Common myeloid progenitor, CD34-positive (primary cell): ENCODE results near the gene ETV7. TPM values are rescaled to one million over a fixed set of nuclear protein-coding genes. Genes with fewer than 3 reads are reported as not detected.

ENCODE experiments used
- CTCF ChIA-PET: fragments of 350-600 bp; sonication (Branson Sonifier 250); formaldehyde crosslinking; loops from one replicate; lab custom pipeline; 2021; ENCODE audit warnings: antibody characterized with exemption; lab: Charles Lee
- POLR2A ChIA-PET: fragments of 350-600 bp; sonication (Branson Sonifier 250); formaldehyde crosslinking; loops from one replicate; lab custom pipeline; 2021; ENCODE audit warnings: antibody characterized with exemption; lab: Charles Lee
- DNase-seq, 3 donors: peaks; one replicate each; pipeline versions ENCODE4 v3.0.0 to v3.0.0-alpha.2; 2013
- H3K27ac ChIP-seq, 2 experiments: 1 replicate in 1 of 2; 2 replicates in 1 of 2; pipeline ENCODE4 v1.7.0; 2013; ENCODE audit warnings: inconsistent platforms in 2 of 2, low read length in 2 of 2, mild to moderate bottlenecking in 2 of 2, low read depth in 1 of 2, moderate library complexity in 1 of 2; ENCODE audit not compliant: severe bottlenecking in 2 of 2, insufficient read depth in 1 of 2, poor library complexity in 1 of 2
- H3K27me3 ChIP-seq, 5 experiments: replicated peaks in 2 of 5; 1 replicate in 3 of 5; 2 replicates in 2 of 5; pipeline versions ENCODE4 v1.6.1 to v1.7.0; 2013; ENCODE audit warnings: low read length in 4 of 5, mild to moderate bottlenecking in 2 of 5, moderate library complexity in 2 of 5, inconsistent platforms in 1 of 5; ENCODE audit not compliant: insufficient read depth in 5 of 5, control insufficient read depth in 4 of 5
- H3K36me3 ChIP-seq, 4 experiments: 1 replicate in 2 of 4; 2 replicates in 2 of 4; pipeline versions ENCODE4 v1.6.1 to v1.7.0; 2013; ENCODE audit warnings: low read length in 3 of 4, control low read depth in 1 of 4, mild to moderate bottlenecking in 1 of 4; ENCODE audit not compliant: control insufficient read depth in 4 of 4, insufficient read depth in 4 of 4
- H3K4me1 ChIP-seq, 4 experiments: 1 replicate in 3 of 4; 2 replicates in 1 of 4; pipeline versions ENCODE4 v1.6.1 to v1.7.1; 2013; ENCODE audit warnings: low read length in 3 of 4, mild to moderate bottlenecking in 3 of 4, control low read depth in 1 of 4, inconsistent platforms in 1 of 4, moderate library complexity in 1 of 4; ENCODE audit not compliant: control insufficient read depth in 4 of 4, insufficient read depth in 4 of 4; ENCODE audit errors: control extremely low read depth in 1 of 4
- H3K4me3 ChIP-seq, 7 experiments: 1 replicate in 4 of 7; 2 replicates in 3 of 7; pipeline versions ENCODE4 v1.5.1 to v1.7.0; 2013; ENCODE audit warnings: mild to moderate bottlenecking in 7 of 7, low read length in 6 of 7, moderate library complexity in 6 of 7, inconsistent platforms in 2 of 7, low read depth in 2 of 7, control low read depth in 1 of 7; ENCODE audit not compliant: insufficient read depth in 4 of 7, control insufficient read depth in 1 of 7; ENCODE audit errors: extremely low read depth in 1 of 7
- H3K9me3 ChIP-seq, 5 experiments: 1 replicate in 4 of 5; 2 replicates in 1 of 5; pipeline versions ENCODE4 v1.6.1 to v1.7.1; 2013; ENCODE audit warnings: low read length in 4 of 5, mild to moderate bottlenecking in 2 of 5, inconsistent platforms in 1 of 5, low read depth in 1 of 5, moderate library complexity in 1 of 5; ENCODE audit not compliant: control insufficient read depth in 4 of 5, insufficient read depth in 2 of 5; ENCODE audit errors: control extremely low read depth in 1 of 5
- WGBS: methylation state at CpG from one replicate; pipeline ENCODE4 v1.1.5; 2013; ENCODE audit not compliant: insufficient coverage; 5-methylcytosine and 5-hydroxymethylcytosine counted together
- polyA plus RNA-seq: library from polyadenylated mRNA; unstranded; fragments of 120-200 nt; gene quantifications from one replicate; pipeline ENCODE4 v1.2.1, GENCODE V29; 2013

Gene ETV7
- polyA plus RNA-seq, result 0.04 TPM

DNA sequence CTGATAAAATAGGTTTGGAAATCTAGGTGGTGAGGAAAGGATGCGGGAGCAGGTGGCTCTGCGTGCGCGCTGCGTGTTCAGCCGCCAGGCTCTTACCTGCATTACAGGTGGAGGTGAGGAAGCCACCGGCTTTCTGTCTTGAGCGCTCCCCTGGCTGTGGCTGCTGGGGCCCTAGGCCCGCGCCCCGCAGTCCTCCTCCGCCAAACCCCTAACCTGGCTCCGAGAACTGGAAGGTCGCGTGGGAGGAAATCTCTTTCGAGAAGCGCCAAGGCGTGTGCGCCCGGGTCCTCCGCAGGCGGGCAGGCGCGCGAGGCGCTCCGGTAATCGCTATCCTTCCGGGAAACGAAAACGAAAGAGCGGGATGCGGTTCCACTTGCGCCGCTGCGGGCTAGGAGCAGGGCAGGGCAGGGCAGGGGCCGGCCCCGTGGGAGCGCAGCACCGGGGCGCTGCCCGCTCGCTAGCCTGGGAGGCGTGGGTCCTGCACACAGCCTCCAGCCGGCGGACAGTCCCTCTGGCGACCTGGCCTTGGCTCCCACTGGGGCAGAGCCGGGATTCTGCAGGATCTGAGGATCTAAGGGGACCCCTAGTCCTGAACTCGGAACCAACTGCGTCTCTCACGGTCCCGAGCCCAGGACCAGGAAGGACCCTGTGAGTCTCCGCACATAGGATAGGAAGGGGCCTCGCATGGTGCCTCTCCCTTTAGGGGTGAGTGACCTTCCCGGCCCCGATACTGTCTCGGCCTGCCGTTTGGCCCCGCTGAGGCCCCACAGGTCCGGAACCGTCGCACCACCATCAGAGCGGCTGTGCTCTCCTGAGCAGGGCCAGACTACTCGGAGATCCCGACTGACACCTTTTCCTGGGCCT, at the start of gene ETV7:
Gene ETV7 (minus strand): TSS at position 230 of the 864 bp plus-strand sequence. CDS start 128 bp downstream, at position 102.
- ChIA-PET CTCF (no interaction called here), POLR2A (no interaction called here)
- peaks cover 6 to 20% (median 18%) of the 10 kb centered on the region in 4 experiments for H3K4me1 ChIP-seq
- 2% methylated on average over 63 of the region's 65 CpGs for WGBS
- H3K27me3 ChIP-seq, result peaks cover 3 to 47% (median 35%) of the 10 kb centered on the region in 5 experiments
- no peaks in the 10 kb centered on the region for H3K36me3 ChIP-seq
- H3K4me3 ChIP-seq, result peak within 1 kb of the TSS; percentile 52 to 90 (median 73)
- no peak within 1 kb of the TSS for H3K27ac ChIP-seq
- no peaks in the 10 kb centered on the region for H3K9me3 ChIP-seq
- peak; percentile 25 to 70 (median 66) for DNase-seq

GRCh38 chr6:36436466-36436865, 49.0 kb upstream of the ETV7 start:
- H3K4me3 ChIP-seq, result no peak overlapping the region
- POLR2A ChIA-PET, result no interaction called here
- H3K9me3 ChIP-seq, result no peaks in the 10 kb centered on the region
- no peak for DNase-seq
- no peaks in the 10 kb centered on the region for H3K27me3 ChIP-seq
- H3K36me3 ChIP-seq, result no peaks in the 10 kb centered on the region
- no peak overlapping the region for H3K27ac ChIP-seq
- CTCF ChIA-PET, result no interaction called here
- WGBS, result 100% methylated on average over 1 of the region's 1 CpG
- peaks cover 2 to 10% (median 5%) of the 10 kb centered on the region in 4 experiments for H3K4me1 ChIP-seq

DNA sequence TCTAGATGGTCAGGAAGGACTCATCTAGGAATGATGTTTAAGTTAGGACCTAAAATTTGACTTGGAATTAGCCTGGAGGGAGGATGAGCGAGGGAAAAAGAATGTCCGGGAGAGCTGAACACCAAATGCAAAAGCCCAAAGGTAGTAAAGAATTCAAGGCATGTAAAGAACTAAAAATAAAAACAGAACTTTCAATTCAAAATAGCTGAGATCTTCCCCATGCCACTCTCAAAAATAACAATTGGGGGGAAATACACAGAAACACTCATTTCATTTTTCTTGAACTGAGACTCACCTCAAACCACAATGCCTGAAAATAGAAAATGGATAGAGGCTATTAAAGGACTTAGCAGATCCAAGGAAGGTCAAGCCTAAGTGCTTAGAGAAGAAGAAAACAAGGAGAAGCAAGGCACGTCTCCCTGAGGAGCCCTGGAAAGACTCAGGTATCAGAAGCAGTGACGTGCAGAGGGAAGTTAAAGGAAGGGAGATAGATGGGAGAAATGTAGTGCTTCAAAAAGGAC, 44.7 kb upstream of the ETV7 start:
- H3K27ac ChIP-seq, result no peak overlapping the region
- WGBS, result 90% methylated on average over 2 of the region's 4 CpGs
- no peaks in the 10 kb centered on the region for H3K36me3 ChIP-seq
- POLR2A ChIA-PET, result no interaction called here
- no peaks in the 10 kb centered on the region for H3K4me1 ChIP-seq
- no peak overlapping the region for H3K4me3 ChIP-seq
- no peaks in the 10 kb centered on the region for H3K27me3 ChIP-seq
- DNase-seq, result no peak
- CTCF ChIA-PET, result interaction anchor here (1.1 to 1.3 kb wide), 2 partner anchors 18 to 38 kb away, joined by 3 read pairs; no protein-coding TSS in a partner anchor
- H3K9me3 ChIP-seq, result no peaks in the 10 kb centered on the region

GRCh38 chr6:36431197-36431596, 43.7 kb upstream of the ETV7 start:
- H3K4me1 ChIP-seq, result no peaks in the 10 kb centered on the region
- no peak overlapping the region for H3K27ac ChIP-seq
- DNase-seq, result no peak
- ChIA-PET POLR2A (no interaction called here), CTCF (interaction anchor here (1.0 to 2.7 kb wide), 4 partner anchors 13 to 155 kb away, joined by 3 to 13 read pairs (median 4); partner anchors contain the start of genes KCTD20 and PXT1)
- H3K4me3 ChIP-seq, result no peak overlapping the region
- H3K9me3 ChIP-seq, result no peaks in the 10 kb centered on the region
- no peaks in the 10 kb centered on the region for H3K36me3 ChIP-seq
- 100% methylated on average over 2 of the region's 4 CpGs for WGBS
- no peaks in the 10 kb centered on the region for H3K27me3 ChIP-seq

GRCh38 chr6:36430351-36430750, 42.9 kb upstream of the ETV7 start:
- CTCF ChIA-PET, result interaction anchor here (0.6 to 2.7 kb wide), 6 partner anchors 11 to 1440 kb away, joined by 3 to 13 read pairs (median 4); partner anchors contain the start of genes KCTD20 and PXT1
- Histone ChIP-seq H3K4me3 (no peak overlapping the region), H3K36me3 (no peaks in the 10 kb centered on the region), H3K4me1 (no peaks in the 10 kb centered on the region), H3K27ac (no peak overlapping the region), H3K27me3 (no peaks in the 10 kb centered on the region), H3K9me3 (no peaks in the 10 kb centered on the region)
- POLR2A ChIA-PET, result interaction anchor here (0.6 kb wide), 1 partner anchor 209 kb away, joined by 4 read pairs; no protein-coding TSS in a partner anchor
- no CpG with 5 or more reads among the region's 2 CpGs for WGBS
- no peak for DNase-seq

DNA sequence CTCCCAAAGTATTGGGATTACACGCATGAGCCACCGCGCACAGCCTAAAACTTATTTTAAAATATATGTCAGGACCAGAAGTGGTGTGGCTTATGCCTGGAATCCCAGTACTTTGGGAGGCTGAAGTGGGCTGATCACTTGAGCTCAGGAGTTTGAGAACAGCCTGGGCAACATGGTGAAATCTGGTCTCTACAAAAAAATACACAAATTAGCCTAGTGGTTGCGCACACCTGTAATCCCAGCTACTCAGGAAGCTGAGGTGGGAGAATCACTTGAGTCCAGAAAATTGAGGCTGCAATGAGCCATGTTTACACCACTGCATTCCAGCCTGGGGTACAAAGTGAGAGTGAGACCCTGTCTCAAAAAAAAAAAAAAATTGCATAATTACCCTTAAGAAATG, 41.4 kb upstream of the ETV7 start:
- Histone ChIP-seq H3K4me1 (peaks cover 0 to 2% (median under 1%) of the 10 kb centered on the region in 4 experiments), H3K27me3 (no peaks in the 10 kb centered on the region), H3K9me3 (no peaks in the 10 kb centered on the region), H3K27ac (no peak overlapping the region), H3K36me3 (no peaks in the 10 kb centered on the region), H3K4me3 (no peak overlapping the region)
- WGBS, result 80% methylated on average over 2 of the region's 4 CpGs
- CTCF ChIA-PET, result interaction anchor here (1.0 to 2.7 kb wide), 5 partner anchors 10 to 116 kb away, joined by 3 to 13 read pairs (median 3); partner anchors contain the start of genes KCTD20 and PXT1
- POLR2A ChIA-PET, result no interaction called here
- peak in 2 of 3 donors; percentile 11 to 24 for DNase-seq

DNA sequence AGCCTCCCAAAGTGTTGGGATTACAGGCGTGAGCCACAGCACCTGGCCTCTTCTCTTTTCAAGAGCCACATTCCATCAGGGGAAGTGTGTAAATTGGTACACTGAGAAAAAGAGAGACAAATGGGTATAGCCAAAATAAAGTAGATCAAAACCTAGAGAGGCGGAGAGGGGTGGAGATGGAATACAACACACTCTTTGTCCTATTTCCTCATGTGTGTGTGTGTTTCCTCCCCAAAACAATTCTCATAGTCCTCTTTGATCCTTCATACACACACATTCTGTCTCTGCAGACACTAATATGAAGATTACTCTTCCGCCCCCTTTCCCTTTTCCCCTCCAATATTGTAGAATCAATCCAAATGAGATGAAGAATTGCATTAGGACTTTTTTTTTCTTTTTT, 39.2 kb upstream of the ETV7 start:
- WGBS, result 100% methylated on average over 1 of the region's 3 CpGs
- DNase-seq, result no peak
- no peak overlapping the region for H3K4me3 ChIP-seq
- ChIA-PET POLR2A (no interaction called here), CTCF (no interaction called here)
- no peaks in the 10 kb centered on the region for H3K27me3 ChIP-seq
- H3K9me3 ChIP-seq, result no peaks in the 10 kb centered on the region
- no peaks in the 10 kb centered on the region for H3K36me3 ChIP-seq
- peaks cover 10 to 15% (median 12%) of the 10 kb centered on the region in 4 experiments for H3K4me1 ChIP-seq
- no peak overlapping the region for H3K27ac ChIP-seq
